GM18868 (cell line): ENCODE results near the gene POLN.

Experiments used
- ATAC-seq: cut with Tn5 transposase; IDR thresholded peaks from one replicate; pipeline ENCODE4 v1.9.1; 2021; ENCODE audit warnings: mild to moderate bottlenecking, moderate library complexity; ENCODE audit not compliant: unreplicated experiment

POLN gene

DNA sequence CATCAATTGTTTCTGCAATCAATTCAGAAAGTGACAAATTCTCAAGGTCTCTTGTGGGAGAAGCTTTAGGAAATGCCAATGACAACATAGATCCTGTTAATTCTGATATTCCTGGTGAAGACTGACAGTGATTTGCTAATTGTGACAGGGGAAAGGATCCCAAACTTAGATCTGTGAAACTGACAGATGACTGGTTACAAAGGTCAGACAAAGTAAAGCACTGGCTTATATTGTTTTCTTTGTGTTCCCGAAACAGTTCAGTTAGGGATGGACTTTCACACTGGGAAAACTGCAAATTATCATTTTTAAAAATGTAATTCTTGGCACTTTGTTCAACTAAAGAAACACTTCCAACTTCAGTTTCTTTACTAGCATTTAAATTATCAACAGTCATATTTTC is 152.7 kb downstream of the POLN start:
- ATAC-seq: no peak

GRCh38 chr4:2087170-2087569 is 154.8 kb downstream of the POLN start:
- no peak for ATAC-seq

- ATAC-seq: no peak
These were observed 156.4 kb downstream of the POLN start for GRCh38 chr4:2085496-2085901.

DNA sequence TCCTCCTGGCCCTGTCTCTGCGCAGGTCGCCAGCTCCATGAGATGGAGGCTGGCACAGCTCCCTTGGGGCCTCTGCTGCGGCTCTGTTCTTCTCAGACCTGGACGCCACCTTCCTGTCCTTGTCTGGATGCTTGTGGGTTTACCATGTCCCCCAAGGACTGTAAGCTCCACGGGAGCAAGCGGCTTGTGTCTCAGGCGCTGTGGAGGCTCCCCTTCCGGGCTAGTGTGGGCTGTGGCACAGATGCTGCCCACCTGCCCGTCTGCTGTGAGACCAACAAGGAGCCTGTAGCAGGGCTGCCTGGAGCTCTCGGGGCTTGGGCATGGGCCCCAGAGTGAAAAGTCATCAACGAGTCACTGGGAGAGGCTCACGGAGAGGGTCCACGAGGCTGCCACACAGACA is 157.6 kb downstream of the POLN start:
- no peak for ATAC-seq

- no peak for ATAC-seq
These were observed 158.1 kb downstream of the POLN start for GRCh38 chr4:2083826-2084160.

GRCh38 chr4:2083116-2083825 is 158.7 kb downstream of the POLN start:
- ATAC-seq: no peak

DNA sequence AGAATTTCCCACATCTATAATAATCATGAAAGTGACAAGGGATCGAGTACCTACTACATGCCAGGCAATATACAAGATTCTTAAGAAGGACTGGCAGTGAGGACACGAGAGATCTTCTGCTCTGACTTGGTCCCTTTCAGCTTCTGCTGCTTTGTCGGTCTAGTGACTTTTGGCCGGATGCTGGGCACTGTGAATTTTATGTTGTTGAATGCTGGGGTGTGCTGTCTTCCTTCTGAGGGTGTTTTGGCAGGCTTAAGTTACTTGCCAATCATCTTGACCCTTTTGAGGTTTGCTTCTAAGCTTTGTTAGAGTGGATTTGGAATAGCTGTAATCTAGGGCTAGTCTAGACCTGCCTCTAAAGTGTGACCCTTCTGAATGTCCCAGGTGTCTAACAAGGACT is 159.3 kb downstream of the POLN start:
- no peak for ATAC-seq

DNA sequence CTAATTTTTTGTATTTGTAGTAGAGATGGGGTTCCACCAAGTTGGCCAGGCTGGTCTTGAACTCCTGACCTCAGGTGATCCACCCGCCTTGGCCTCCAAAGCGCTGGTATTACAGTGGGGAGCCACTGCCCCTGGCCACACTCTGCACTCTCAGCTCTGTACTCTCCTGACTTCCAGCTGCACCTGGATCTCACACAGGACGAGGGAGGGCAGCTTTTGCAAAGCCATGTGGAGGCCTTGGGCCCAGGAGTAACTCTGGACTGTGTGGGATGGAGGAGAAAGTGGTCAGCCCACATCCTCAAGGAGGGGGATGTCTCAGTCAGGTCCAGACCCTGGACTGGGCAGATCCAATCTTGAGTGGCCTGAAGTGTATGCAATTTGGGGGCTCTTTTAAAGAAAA is 159.8 kb downstream of the POLN start:
- no peak for ATAC-seq

DNA sequence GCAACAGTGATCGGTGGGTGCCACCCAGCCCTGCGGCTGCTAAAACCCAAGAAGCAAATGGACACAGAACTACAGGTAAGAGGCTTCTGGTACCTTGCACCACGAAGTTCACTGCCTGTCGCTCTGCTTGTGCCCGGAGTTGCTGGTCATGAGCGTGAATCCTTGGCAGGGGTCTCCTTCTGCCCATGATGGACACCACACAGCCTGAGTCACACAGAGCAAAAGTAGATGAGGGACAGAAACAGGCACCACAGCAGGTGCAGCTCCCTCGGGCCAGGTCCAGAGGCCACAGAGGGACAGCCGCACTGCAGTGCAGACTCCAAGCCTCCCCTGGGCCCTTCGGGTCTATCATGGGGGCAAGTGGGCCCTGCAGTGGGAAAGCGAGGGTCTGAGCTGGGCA is 160.4 kb downstream of the POLN start:
- ATAC-seq: no peak

- ATAC-seq: no peak
These were observed 161.3 kb downstream of the POLN start for GRCh38 chr4:2080429-2081300.

DNA sequence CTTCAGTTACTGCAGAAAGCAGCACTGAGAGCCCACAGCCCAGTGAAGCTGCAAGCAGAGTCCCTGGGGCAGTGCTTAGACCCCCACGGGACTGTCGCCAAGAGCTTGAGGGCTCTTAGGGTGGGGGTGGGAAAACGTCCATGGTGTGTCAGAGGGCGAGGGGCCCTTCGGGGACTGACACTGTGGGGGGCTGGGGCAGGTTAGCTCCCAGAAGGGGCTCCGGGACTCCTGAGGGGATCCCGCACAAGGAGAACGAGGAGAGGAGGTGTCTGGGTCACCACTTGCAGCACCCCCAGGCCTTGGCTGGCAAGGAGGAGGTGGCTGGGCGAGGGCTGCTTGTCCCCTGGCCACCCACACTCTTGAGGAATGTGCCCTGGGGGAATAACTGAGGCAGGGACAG is 162.0 kb downstream of the POLN start:
- no peak for ATAC-seq

GRCh38 chr4:2079006-2079405 is 162.9 kb downstream of the POLN start:
- no peak for ATAC-seq

GRCh38 chr4:2078584-2078983 is 163.3 kb downstream of the POLN start:
- no peak for ATAC-seq

DNA sequence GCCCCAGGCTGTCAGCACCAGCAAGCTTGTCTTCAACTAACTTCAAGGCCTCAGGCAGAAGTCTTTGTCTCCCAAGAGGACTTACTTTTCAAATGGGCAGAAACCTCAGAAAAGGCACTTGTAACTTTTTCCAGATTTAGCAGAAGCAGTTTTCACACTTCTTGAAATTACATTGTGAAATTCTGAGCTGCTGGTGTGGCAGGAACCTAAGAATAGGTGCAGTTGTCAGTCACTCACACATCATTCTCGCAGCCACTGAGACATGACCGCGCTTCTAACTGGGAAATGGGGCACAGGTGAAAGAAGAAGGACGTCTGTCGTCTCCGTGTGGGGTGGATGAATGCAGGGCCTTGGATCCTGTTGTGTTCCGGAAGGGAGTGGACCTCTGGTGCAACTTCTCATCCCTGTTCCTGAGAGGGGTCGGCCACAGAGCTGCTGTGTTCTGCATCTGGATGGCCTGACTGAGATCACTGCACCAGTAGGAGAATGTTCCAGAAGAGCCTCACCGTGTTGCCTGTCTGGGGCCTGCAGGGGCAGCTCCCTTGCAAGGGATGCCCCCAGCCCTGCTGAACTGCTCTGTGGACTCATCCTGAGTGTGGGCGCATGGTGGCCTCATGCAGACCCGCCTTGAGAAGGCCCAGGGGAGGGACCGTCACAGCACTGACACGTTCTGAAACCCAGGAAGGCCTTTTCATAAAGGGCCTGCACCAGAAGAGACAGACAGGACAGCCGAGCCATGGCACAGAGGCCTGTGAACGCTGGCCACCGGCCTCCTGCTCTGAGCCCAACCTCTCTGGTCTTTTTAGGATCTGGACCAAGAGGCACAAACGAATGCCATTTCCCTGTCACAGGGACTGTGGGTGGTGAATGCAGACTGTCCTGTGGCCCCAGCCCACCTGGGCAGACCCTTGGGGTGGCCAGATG is 164.1 kb downstream of the POLN start:
- no peak for ATAC-seq

DNA sequence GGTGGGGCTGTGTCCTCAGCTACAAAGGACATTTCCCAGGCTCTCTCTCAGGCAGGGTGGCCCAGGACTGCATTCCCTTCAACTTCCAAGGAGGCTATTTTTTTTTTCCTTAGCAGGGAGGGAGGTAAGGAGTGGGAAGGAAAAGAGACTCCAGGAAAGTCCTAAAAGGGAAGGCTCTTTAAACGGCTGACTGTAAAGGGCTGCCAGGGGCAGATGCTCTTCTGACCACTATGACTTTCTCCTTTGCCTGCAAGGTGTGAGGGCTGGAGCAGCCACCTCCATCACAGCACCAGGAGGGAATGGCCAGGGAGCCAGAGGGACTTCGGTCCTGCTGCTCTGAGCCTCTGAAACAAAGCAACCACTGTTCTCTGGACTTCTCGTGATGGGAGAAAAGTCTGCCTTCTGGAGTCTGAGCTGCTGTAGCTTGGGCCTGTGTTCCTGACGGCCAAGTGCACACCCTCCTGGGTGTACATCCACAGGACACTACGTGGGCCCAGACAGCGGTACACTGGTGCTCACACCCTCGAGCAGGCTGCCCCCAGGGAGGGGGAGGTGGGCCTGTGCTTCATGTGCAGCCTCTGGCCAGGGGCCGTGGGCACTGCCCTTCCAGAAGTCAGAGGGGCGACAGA is 164.9 kb downstream of the POLN start:
- no peak for ATAC-seq

GRCh38 chr4:2075987-2076907 is 165.7 kb downstream of the POLN start:
- no peak for ATAC-seq

DNA sequence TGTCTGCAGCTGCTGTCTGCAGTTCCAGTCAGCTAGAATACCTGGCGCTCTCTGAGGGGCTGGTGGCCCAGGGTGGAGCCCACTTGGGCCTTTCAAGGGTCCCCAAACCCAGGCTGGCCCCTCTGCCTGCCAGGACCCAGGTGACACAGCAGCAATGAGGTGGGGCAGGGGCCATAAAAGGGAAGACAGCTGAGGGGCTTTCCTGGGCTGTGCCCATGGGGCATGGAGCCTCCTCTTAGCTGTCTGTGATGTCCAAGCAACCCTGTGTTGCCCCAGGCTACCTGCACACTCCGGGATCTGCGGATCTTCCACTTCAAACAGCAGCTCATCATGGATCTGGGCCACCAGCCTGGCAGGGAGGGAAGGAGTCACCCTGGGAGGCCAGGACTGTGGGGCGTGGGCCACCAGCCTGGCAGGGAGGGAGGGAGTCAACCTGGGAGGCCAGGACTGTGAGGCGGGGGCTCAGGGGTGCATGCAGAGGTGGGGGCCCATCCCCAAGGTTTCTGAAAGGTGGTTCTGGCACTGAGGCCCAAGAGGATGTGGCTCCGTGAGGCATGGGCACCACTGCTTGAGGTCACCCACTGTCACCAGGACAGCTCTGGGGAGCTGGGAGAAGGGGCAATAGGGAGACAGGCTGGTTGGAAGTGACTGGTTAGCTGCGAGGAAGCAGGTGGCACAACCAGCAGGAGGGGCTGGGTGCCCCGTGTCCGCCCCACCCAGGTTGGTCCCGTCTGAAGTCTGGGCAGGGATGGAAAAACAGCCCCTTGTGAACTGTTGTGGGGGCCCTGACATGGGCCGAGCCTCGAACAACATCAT is 166.5 kb downstream of the POLN start:
- no peak for ATAC-seq

DNA sequence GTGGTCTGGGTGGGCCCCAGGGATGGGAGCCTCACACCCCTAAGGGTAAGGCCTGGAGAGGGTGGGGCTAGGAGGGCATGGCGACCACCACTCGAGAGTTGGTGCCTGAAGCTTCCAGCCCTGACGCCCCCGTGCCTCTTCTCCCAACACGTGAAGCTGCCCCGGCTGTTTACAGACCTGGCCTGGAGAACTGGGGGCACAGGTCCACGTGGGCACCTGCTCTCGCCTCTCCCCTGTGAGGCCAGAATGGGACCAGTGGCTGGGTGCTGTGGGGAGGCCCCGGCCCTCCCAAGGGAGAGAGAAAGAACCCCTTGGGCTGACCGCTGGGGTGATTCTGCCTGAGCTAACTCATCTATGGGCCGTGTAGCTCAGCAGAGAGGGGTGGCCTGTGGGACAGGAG is 167.3 kb downstream of the POLN start:
- no peak for ATAC-seq
